ENCODE data around the gene KCTD10. TPM values are rescaled to one million over a fixed set of nuclear protein-coding genes. Genes with fewer than 3 reads are reported as not detected.

KCTD10 gene
- total RNA-seq, 1 experiment from 2014 or later: 44.7 TPM

DNA sequence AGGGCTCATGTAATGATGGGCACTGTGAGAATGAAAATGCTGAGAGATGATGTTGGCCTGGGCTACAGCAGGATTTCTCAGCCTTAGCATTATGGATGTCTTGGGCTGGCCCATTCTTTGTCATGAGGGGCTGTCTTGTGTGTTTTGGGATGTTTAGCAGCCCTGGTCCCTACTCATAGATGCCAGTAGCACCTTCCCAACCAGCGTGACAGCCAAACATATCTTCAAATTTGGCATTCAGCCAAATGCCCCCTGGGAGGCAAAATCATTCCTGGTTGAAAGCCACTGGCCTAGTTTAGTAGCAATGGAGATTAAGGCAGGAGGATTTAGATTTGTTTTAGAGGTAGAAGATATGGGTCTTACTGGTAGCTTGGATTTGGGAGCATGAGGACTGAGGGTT lies 27.0 kb upstream of the KCTD10 start:
- CTCF ChIA-PET: no interaction called here
- H3K4me1 Mint-ChIP-seq: no peaks in the 10 kb centered on the region
- DNase-seq (ENCODE audit: low spot score) (no peak), ATAC-seq (no peak)
- POLR2A ChIA-PET: interaction anchor here (0.6 kb wide), 1 partner anchor 873 kb away, joined by 3 read pairs; no protein-coding TSS in a partner anchor
- no peaks in the 10 kb centered on the region for H3K27me3 Mint-ChIP-seq (ENCODE audit: low read depth)
- TF ChIP-seq, protein P1, sequence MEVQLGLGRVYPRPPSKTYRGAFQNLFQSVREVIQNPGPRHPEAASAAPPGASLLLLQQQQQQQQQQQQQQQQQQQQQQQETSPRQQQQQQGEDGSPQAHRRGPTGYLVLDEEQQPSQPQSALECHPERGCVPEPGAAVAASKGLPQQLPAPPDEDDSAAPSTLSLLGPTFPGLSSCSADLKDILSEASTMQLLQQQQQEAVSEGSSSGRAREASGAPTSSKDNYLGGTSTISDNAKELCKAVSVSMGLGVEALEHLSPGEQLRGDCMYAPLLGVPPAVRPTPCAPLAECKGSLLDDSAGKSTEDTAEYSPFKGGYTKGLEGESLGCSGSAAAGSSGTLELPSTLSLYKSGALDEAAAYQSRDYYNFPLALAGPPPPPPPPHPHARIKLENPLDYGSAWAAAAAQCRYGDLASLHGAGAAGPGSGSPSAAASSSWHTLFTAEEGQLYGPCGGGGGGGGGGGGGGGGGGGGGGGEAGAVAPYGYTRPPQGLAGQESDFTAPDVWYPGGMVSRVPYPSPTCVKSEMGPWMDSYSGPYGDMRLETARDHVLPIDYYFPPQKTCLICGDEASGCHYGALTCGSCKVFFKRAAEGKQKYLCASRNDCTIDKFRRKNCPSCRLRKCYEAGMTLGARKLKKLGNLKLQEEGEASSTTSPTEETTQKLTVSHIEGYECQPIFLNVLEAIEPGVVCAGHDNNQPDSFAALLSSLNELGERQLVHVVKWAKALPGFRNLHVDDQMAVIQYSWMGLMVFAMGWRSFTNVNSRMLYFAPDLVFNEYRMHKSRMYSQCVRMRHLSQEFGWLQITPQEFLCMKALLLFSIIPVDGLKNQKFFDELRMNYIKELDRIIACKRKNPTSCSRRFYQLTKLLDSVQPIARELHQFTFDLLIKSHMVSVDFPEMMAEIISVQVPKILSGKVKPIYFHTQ (CRISPR knock-in tag; IDR thresholded peaks at IDR 0.05): no peak
- TF ChIP-seq NR2C2 (CRISPR knock-in tag; IDR thresholded peaks at IDR 0.05): no peak
- TF ChIP-seq, protein P2, sequence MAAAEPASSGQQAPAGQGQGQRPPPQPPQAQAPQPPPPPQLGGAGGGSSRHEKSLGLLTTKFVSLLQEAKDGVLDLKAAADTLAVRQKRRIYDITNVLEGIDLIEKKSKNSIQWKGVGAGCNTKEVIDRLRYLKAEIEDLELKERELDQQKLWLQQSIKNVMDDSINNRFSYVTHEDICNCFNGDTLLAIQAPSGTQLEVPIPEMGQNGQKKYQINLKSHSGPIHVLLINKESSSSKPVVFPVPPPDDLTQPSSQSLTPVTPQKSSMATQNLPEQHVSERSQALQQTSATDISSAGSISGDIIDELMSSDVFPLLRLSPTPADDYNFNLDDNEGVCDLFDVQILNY (CRISPR knock-in tag; IDR thresholded peaks at IDR 0.05): no peak
- TF ChIP-seq, protein P3, sequence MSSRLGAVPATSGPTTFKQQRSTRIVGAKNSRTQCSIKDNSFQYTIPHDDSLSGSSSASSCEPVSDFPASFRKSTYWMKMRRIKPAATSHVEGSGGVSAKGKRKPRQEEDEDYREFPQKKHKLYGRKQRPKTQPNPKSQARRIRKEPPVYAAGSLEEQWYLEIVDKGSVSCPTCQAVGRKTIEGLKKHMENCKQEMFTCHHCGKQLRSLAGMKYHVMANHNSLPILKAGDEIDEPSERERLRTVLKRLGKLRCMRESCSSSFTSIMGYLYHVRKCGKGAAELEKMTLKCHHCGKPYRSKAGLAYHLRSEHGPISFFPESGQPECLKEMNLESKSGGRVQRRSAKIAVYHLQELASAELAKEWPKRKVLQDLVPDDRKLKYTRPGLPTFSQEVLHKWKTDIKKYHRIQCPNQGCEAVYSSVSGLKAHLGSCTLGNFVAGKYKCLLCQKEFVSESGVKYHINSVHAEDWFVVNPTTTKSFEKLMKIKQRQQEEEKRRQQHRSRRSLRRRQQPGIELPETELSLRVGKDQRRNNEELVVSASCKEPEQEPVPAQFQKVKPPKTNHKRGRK (CRISPR knock-in tag; IDR thresholded peaks at IDR 0.05; ENCODE audit: borderline replicate concordance): no peak
- peaks cover 50% of the 10 kb centered on the region for H3K36me3 Mint-ChIP-seq
- H3K27ac Mint-ChIP-seq: no peak overlapping the region
- no peak overlapping the region for H3K4me3 Mint-ChIP-seq
- no peaks in the 10 kb centered on the region for H3K9me3 Mint-ChIP-seq

DNA sequence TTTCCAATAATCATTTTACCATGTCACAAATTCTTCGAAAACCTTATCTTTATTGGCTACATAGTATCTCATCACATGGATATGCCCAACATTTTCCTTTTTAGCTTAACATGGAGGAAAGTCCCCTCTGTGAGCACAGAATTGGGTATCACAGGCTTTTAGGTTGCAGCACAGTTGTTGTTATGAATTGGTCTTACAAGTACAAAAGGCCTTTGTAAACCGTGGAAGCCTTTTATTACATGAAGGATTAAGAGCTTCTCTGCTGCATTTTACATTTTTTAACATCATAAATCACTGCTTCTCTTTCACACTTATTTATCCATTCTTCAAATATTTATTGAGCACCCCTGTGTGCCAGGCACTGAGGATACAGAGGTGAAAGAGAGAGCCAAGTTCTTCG lies 26.5 kb upstream of the KCTD10 start:
- no peaks in the 10 kb centered on the region for H3K27me3 Mint-ChIP-seq (ENCODE audit: low read depth)
- no peak overlapping the region for H3K27ac Mint-ChIP-seq
- ATAC-seq (no peak), DNase-seq (ENCODE audit: low spot score) (no peak)
- H3K4me3 Mint-ChIP-seq: no peak overlapping the region
- CTCF ChIA-PET: no interaction called here
- H3K4me1 Mint-ChIP-seq: no peaks in the 10 kb centered on the region
- H3K36me3 Mint-ChIP-seq: peaks cover 48% of the 10 kb centered on the region
- H3K9me3 Mint-ChIP-seq: no peaks in the 10 kb centered on the region
- POLR2A ChIA-PET: no interaction called here
- TF ChIP-seq, protein P4, sequence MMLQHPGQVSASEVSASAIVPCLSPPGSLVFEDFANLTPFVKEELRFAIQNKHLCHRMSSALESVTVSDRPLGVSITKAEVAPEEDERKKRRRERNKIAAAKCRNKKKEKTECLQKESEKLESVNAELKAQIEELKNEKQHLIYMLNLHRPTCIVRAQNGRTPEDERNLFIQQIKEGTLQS (CRISPR knock-in tag; conservative IDR thresholded peaks at IDR 0.05): no peak
- TF ChIP-seq ELF4 (CRISPR knock-in tag; IDR thresholded peaks at IDR 0.05; ENCODE audit: low read depth) (no peak), ZNF263 (CRISPR knock-in tag; IDR thresholded peaks at IDR 0.05; ENCODE audit: low read depth) (no peak), GABPB1 (CRISPR knock-in tag; IDR thresholded peaks at IDR 0.05) (no peak), ZNF121 (CRISPR knock-in tag; IDR thresholded peaks at IDR 0.05) (no peak)
- TF ChIP-seq, protein P5, sequence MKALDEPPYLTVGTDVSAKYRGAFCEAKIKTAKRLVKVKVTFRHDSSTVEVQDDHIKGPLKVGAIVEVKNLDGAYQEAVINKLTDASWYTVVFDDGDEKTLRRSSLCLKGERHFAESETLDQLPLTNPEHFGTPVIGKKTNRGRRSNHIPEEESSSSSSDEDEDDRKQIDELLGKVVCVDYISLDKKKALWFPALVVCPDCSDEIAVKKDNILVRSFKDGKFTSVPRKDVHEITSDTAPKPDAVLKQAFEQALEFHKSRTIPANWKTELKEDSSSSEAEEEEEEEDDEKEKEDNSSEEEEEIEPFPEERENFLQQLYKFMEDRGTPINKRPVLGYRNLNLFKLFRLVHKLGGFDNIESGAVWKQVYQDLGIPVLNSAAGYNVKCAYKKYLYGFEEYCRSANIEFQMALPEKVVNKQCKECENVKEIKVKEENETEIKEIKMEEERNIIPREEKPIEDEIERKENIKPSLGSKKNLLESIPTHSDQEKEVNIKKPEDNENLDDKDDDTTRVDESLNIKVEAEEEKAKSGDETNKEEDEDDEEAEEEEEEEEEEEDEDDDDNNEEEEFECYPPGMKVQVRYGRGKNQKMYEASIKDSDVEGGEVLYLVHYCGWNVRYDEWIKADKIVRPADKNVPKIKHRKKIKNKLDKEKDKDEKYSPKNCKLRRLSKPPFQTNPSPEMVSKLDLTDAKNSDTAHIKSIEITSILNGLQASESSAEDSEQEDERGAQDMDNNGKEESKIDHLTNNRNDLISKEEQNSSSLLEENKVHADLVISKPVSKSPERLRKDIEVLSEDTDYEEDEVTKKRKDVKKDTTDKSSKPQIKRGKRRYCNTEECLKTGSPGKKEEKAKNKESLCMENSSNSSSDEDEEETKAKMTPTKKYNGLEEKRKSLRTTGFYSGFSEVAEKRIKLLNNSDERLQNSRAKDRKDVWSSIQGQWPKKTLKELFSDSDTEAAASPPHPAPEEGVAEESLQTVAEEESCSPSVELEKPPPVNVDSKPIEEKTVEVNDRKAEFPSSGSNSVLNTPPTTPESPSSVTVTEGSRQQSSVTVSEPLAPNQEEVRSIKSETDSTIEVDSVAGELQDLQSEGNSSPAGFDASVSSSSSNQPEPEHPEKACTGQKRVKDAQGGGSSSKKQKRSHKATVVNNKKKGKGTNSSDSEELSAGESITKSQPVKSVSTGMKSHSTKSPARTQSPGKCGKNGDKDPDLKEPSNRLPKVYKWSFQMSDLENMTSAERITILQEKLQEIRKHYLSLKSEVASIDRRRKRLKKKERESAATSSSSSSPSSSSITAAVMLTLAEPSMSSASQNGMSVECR (CRISPR knock-in tag; IDR thresholded peaks at IDR 0.05; ENCODE audit: borderline replicate concordance): no peak
- TF ChIP-seq, protein P6, sequence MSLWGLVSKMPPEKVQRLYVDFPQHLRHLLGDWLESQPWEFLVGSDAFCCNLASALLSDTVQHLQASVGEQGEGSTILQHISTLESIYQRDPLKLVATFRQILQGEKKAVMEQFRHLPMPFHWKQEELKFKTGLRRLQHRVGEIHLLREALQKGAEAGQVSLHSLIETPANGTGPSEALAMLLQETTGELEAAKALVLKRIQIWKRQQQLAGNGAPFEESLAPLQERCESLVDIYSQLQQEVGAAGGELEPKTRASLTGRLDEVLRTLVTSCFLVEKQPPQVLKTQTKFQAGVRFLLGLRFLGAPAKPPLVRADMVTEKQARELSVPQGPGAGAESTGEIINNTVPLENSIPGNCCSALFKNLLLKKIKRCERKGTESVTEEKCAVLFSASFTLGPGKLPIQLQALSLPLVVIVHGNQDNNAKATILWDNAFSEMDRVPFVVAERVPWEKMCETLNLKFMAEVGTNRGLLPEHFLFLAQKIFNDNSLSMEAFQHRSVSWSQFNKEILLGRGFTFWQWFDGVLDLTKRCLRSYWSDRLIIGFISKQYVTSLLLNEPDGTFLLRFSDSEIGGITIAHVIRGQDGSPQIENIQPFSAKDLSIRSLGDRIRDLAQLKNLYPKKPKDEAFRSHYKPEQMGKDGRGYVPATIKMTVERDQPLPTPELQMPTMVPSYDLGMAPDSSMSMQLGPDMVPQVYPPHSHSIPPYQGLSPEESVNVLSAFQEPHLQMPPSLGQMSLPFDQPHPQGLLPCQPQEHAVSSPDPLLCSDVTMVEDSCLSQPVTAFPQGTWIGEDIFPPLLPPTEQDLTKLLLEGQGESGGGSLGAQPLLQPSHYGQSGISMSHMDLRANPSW (CRISPR knock-in tag; conservative IDR thresholded peaks at IDR 0.05; ENCODE audit: low read depth): no peak
- TF ChIP-seq, protein P3 (CRISPR knock-in tag; IDR thresholded peaks at IDR 0.05; ENCODE audit: borderline replicate concordance): no peak
- TF ChIP-seq, protein P7, sequence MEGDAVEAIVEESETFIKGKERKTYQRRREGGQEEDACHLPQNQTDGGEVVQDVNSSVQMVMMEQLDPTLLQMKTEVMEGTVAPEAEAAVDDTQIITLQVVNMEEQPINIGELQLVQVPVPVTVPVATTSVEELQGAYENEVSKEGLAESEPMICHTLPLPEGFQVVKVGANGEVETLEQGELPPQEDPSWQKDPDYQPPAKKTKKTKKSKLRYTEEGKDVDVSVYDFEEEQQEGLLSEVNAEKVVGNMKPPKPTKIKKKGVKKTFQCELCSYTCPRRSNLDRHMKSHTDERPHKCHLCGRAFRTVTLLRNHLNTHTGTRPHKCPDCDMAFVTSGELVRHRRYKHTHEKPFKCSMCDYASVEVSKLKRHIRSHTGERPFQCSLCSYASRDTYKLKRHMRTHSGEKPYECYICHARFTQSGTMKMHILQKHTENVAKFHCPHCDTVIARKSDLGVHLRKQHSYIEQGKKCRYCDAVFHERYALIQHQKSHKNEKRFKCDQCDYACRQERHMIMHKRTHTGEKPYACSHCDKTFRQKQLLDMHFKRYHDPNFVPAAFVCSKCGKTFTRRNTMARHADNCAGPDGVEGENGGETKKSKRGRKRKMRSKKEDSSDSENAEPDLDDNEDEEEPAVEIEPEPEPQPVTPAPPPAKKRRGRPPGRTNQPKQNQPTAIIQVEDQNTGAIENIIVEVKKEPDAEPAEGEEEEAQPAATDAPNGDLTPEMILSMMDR (IDR thresholded peaks at IDR 0.05): no peak
- TF ChIP-seq, protein P8, sequence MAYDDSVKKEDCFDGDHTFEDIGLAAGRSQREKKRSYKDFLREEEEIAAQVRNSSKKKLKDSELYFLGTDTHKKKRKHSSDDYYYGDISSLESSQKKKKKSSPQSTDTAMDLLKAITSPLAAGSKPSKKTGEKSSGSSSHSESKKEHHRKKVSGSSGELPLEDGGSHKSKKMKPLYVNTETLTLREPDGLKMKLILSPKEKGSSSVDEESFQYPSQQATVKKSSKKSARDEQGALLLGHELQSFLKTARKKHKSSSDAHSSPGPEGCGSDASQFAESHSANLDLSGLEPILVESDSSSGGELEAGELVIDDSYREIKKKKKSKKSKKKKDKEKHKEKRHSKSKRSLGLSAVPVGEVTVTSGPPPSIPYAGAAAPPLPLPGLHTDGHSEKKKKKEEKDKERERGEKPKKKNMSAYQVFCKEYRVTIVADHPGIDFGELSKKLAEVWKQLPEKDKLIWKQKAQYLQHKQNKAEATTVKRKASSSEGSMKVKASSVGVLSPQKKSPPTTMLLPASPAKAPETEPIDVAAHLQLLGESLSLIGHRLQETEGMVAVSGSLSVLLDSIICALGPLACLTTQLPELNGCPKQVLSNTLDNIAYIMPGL (CRISPR knock-in tag; IDR thresholded peaks at IDR 0.05): no peak
